T-helper 1 cell treated with Interleukin-12 subunit alpha and Interleukin-12 subunit beta and Interleukin-4 antibody, amounts not matched to agents 30 ng/mL and 1 ng/mL, for 36 hours (primary cell): ENCODE results near the gene SNAI1. TPM values are rescaled to one million over a fixed set of nuclear protein-coding genes. Genes with fewer than 3 reads are reported as not detected.
"Not testable (repeated sequence)": the region's sequence is repeated elsewhere in the genome, so short reads cannot be mapped to it uniquely, and the experiment has no call there.

Experiments
- intact Hi-C: fragments of 100-400 bp; cut with micrococcal nuclease; formaldehyde crosslinking; loops from one replicate; pipeline ENCODE4 v1.15.1; 2024
- total RNA-seq: library from RNA; stranded (reverse); gene quantifications from 2 replicates; pipeline ENCODE4 v1.2.3, GENCODE V29; 2022

The SNAI1 gene
- total RNA-seq, 1 donor from 2014 or later: 0.39 TPM

GRCh38 chr20:49985617-49986016 is 2.8 kb downstream of the SNAI1 start:
- intact Hi-C loops: no loop called here

GRCh38 chr20:49986049-49986448 is 3.3 kb downstream of the SNAI1 start:
- intact Hi-C loops: no loop called here

GRCh38 chr20:49987015-49987867 is 4.5 kb downstream of the SNAI1 start:
- intact Hi-C loops: no loop called here

DNA sequence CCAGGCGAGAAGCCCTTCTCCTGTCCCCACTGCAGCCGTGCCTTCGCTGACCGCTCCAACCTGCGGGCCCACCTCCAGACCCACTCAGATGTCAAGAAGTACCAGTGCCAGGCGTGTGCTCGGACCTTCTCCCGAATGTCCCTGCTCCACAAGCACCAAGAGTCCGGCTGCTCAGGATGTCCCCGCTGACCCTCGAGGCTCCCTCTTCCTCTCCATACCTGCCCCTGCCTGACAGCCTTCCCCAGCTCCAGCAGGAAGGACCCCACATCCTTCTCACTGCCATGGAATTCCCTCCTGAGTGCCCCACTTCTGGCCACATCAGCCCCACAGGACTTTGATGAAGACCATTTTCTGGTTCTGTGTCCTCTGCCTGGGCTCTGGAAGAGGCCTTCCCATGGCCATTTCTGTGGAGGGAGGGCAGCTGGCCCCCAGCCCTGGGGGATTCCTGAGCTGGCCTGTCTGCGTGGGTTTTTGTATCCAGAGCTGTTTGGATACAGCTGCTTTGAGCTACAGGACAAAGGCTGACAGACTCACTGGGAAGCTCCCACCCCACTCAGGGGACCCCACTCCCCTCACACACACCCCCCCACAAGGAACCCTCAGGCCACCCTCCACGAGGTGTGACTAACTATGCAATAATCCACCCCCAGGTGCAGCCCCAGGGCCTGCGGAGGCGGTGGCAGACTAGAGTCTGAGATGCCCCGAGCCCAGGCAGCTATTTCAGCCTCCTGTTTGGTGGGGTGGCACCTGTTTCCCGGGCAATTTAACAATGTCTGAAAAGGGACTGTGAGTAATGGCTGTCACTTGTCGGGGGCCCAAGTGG is 5.3 kb downstream of the SNAI1 start:
- intact Hi-C loops: no loop called here

- intact Hi-C loops: no loop called here
These were observed 6.7 kb downstream of the SNAI1 start for GRCh38 chr20:49989234-49990065.

DNA sequence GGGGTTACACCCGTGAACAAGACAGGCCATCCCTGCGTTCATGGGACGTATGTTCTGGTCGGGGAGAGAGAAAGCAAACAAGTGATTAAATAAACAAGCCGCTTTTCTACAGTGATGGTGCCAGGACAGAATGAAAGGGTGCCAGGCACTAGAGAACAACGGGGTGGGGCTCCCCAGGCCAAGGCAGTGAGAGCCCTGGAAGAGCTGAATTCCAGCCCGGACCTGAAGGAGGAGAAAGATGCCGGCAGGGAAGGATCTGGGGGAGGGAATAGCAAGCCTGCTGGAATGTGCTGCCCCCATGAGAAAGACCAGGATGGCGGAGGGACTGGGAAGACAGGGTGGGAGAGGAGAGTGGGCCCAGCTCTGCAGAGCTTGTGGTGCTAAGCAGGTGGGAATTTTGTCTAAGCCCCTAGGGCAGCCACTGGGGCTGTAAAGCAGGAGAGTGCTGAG is 7.5 kb downstream of the SNAI1 start:
- intact Hi-C loops: no loop called here

- intact Hi-C loops: no loop called here
These were observed 10.5 kb downstream of the SNAI1 start for GRCh38 chr20:49993301-49993751.

DNA sequence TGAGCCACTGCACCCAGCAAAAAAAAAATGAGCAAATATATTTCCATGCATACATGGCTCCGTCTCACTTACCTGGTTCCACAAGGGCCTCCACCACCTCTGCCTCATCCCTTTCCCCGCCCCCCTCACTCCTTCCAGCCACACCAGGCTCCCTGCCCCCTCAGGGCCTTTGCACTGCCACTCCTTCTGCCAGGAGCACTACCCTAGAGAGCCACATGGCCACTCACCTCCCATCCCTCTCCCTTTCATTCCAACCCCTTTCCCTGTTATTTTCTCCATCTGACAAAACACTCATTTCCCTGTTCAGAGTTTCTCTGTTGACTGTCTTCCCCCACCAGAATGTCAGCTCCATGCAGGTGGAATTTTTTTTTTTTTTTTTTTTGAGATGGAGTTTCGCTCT is 12.8 kb downstream of the SNAI1 start:
- intact Hi-C loops: no loop called here

DNA sequence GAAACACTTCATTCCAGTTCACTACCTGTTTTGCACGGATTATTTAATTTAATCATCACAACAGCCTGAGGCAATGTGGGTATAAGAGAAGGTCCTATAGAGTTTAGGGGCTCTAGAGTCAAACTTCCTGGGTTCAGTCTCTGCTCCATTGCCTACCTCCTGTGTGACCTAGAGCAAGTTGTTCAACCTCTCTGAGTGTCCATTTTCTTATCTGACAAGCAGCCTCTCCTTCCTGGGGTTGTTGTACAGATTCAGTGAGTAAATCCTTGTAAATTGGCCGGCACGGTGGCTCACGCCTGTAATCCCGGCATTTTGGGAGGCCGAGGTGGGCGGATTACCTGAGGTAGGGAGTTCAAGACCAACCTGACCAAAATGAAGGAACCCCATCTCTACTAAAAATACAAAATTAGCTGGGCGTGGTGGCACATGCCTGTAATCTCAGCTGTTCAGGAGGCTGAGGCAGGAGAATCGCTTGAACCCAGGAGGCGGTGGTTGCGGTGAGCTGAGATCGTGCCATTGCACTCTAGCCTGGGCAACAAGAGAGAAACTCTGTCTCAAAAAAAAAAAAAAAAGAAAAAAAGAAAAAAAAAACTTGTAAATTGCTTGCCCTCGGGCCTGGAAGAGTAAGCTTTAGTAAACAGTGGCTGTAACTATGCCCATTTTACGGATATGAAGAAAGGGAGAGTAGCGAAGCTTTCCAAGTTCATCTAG is 15.9 kb downstream of the SNAI1 start:
- intact Hi-C loops: not testable (repeated sequence)

DNA sequence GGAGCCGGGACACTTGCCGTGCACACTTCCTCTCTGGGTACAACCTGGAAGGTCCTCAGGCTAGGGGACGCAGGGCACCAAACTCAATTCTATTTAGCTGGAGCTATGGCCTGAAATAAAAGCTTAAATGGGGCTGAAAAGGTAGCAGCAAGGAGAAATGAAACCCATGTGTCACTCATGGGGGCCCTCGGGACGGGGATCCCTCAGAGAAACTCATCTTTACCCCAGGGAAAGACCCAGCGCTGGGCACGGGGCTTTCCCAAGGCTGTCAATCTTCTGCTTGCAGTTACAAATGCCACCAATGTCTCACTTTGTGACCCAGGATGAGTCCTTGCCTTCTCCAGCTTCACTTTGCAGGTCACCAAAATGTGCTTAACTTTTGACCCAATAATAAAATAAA is 16.5 kb downstream of the SNAI1 start:
- intact Hi-C loops: no loop called here

DNA sequence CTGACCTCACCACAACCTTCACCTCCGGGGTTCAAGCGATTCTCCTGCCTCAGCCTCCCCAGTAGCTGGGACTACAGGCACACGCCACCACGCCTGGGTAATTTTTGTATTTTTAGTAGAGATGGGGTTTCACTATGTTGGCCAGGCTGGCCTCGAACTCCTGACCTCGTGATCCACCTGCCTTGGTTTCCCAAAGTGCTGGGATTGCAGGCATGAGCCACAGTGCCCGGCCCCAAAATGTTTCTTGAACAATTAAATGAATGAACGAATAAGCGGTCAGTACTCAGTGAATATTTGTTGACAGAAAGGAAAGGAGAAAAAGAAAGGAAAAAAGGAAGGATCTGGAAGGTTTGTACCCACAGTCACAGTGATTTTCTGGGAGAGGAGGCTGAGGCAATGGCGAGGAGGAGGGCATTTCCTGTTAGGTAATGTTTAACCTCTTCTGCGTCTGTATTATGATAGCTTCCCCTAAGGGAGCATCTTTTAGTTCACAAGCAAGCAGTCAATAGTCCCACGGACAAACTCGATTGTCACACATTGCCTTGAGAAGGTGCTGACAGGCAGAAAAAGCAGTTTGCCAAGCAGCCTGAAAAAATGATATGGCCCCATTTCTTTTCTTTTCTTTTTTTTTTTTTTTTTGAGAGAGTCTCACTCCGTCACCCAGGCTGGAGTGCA is 17.9 kb downstream of the SNAI1 start:
- intact Hi-C loops: not testable (repeated sequence)

GRCh38 chr20:50001784-50002311 is 19.1 kb downstream of the SNAI1 start:
- intact Hi-C loops: no loop called here

GRCh38 chr20:50003253-50003656 is 20.5 kb downstream of the SNAI1 start:
- intact Hi-C loops: no loop called here

GRCh38 chr20:50004229-50004628 is 21.4 kb downstream of the SNAI1 start:
- intact Hi-C loops: no loop called here

DNA sequence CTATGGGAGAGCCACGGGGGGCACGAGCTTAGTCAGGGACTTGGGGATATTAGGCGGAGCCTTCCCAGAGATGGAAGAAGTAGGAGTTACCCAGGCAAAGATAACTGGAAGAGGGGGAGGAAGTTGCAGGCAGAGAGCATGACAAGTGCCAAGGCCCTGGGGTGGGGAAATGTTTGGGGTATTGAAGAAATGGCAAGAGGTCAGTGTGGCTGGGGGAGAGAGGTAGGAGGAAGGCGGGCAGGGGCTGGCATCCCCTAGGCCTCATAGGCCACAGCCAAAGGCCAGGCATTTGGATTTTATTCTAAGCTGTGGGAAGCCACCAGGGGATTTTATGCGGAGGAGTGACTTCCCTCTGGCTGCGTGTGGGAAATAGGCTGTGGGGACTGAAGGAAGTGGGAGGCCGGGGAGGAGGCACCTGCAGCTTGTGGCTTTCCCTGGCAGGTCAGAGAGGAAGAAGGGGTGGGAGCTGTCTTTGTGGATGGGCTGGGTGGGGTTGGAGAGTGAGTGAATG is 22.7 kb downstream of the SNAI1 start:
- intact Hi-C loops: no loop called here

DNA sequence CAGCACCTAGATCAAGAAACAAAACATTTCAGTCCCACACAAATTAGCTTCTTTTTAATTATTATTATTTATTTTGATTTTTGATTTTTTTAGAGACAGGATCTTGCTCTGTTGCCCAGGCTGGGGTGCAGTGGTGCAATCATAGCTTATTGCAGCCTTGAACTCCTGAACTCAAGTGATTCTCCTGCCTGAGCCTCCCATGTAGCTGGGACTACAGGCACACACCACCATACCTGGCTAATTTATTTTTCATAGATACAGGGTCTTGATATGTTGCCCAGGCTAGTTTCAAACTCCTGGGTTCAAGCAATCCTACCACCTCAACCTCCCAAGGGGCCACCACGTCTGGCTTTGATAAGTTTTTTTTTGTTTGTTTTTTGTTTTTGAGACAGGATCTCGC is 24.6 kb downstream of the SNAI1 start:
- intact Hi-C loops: no loop called here

- intact Hi-C loops: no loop called here
These were observed 25.2 kb downstream of the SNAI1 start for GRCh38 chr20:50008007-50008406.

- intact Hi-C loops: no loop called here
These were observed 27.0 kb downstream of the SNAI1 start for GRCh38 chr20:50009521-50010454.

GRCh38 chr20:50011597-50011996 is 28.8 kb downstream of the SNAI1 start:
- intact Hi-C loops: not testable (repeated sequence)
